ENCODE measurements around the gene FLYWCH2. TPM values are rescaled to one million over a fixed set of nuclear protein-coding genes. Genes with fewer than 3 reads are reported as not detected.

FLYWCH2 gene
- total and polyA plus RNA-seq, 2 donors (not counting 3 experiments of a cell fraction or from before 2014, with no cell fraction given) = 18.3 to 34.6 TPM

- POLR2A ChIA-PET = no interaction called here
- CTCF ChIA-PET = interaction anchor here (1.0 kb wide), 1 partner anchor 17 kb away, joined by 3 read pairs; no protein-coding TSS in a partner anchor
Observed at GRCh38 chr16:2895813-2896212, 12.8 kb downstream of the FLYWCH2 start.

More at GRCh38 chr16:2895813-2896212, 12.8 kb downstream of the FLYWCH2 start:
- Histone ChIP-seq H3K4me2 (ENCODE audit: insufficient read depth, low read length) (no peak overlapping the region), H3K36me3 (ENCODE audit: control insufficient read depth in 2 of 2, extremely low read depth in 1 of 2, insufficient read depth in 2 of 2, low read length in 2 of 2) (peaks cover 0 to 8% of the 10 kb centered on the region in 2 experiments), H3K9me1 (replicated peaks; ENCODE audit: control insufficient read depth, extremely low read depth, insufficient read depth, low read length) (no peaks in the 10 kb centered on the region), H3K4me1 (ENCODE audit: control insufficient read depth, extremely low read depth, insufficient read depth, low read length) (peaks cover 1% of the 10 kb centered on the region), H3K9ac (replicated peaks; ENCODE audit: extremely low read depth, insufficient read depth, low read length) (no peak overlapping the region), H3K9me3 (replicated peaks; ENCODE audit: control insufficient read depth, insufficient read depth, low read length) (no peaks in the 10 kb centered on the region), H4K20me1 (replicated peaks; ENCODE audit: control insufficient read depth, extremely low read depth, insufficient read depth, low read length) (no peaks in the 10 kb centered on the region), H3K79me2 (ENCODE audit: control insufficient read depth, insufficient read depth, low read length) (no peaks in the 10 kb centered on the region), H3K27me3 (ENCODE audit: control insufficient read depth in 2 of 2, insufficient read depth in 2 of 2, low read length in 2 of 2) (no peaks in the 10 kb centered on the region), H3K4me3 (replicated peaks in 1 of 3; ENCODE audit: insufficient read depth in 1 of 3, low read depth in 1 of 3, low read length in 3 of 3) (no peak overlapping the region), H3K27ac (ENCODE audit: insufficient read depth, low read depth, low read length) (no peak overlapping the region), H2AFZ (ENCODE audit: low read depth, low read length) (no peak overlapping the region)
- no TSS peak for BruUV-seq (replicated peaks)
- FAIRE-seq (no peak), DNase-seq (ENCODE audit: low read depth, low spot score) (no peak)
- dilution Hi-C loops (cut with MboI; ENCODE audit: extremely low pct_ligation_motif_present, low sequenced_read_pairs) = no loop called here
- TF ChIP-seq CTCF (IDR thresholded peaks at IDR 0.05; ENCODE audit: extremely low read depth in 1 of 2, insufficient read depth in 1 of 2, low read depth in 1 of 2, low read length in 2 of 2) = no peak
- no peak for TF ChIP-seq POLR2AphosphoS5 (IDR thresholded peaks at IDR 0.05; ENCODE audit: insufficient read depth, low read depth, low read length)
- TF ChIP-seq MAX (IDR thresholded peaks at IDR 0.05; ENCODE audit: insufficient read depth, insufficient read length) = no peak
- no peak for TF ChIP-seq FOS (IDR thresholded peaks at IDR 0.05; ENCODE audit: borderline replicate concordance, insufficient read depth, low read length)
- TF ChIP-seq EZH2 (IDR thresholded peaks at IDR 0.05; ENCODE audit: borderline replicate concordance, low read depth, low read length, severe bottlenecking) = no peak
- TF ChIP-seq GATA2 (IDR thresholded peaks at IDR 0.05; ENCODE audit: insufficient read depth, insufficient read length, low read depth, low read length) = no peak
- no peak for TF ChIP-seq JUN (IDR thresholded peaks at IDR 0.05; ENCODE audit: borderline replicate concordance, insufficient read depth, insufficient read length, low read depth)
- TF ChIP-seq MYC (IDR thresholded peaks at IDR 0.05; ENCODE audit: low read depth, low read length) = no peak
- TF ChIP-seq POLR2A (IDR thresholded peaks at IDR 0.05; ENCODE audit: low read depth, low read length) = no peak
- intact Hi-C loops (cut with micrococcal nuclease) = no loop called here

Data from endothelial cell of umbilical vein (primary cell).